ENCODE measurements around the gene FBXO4.

The FBXO4 gene

DNA sequence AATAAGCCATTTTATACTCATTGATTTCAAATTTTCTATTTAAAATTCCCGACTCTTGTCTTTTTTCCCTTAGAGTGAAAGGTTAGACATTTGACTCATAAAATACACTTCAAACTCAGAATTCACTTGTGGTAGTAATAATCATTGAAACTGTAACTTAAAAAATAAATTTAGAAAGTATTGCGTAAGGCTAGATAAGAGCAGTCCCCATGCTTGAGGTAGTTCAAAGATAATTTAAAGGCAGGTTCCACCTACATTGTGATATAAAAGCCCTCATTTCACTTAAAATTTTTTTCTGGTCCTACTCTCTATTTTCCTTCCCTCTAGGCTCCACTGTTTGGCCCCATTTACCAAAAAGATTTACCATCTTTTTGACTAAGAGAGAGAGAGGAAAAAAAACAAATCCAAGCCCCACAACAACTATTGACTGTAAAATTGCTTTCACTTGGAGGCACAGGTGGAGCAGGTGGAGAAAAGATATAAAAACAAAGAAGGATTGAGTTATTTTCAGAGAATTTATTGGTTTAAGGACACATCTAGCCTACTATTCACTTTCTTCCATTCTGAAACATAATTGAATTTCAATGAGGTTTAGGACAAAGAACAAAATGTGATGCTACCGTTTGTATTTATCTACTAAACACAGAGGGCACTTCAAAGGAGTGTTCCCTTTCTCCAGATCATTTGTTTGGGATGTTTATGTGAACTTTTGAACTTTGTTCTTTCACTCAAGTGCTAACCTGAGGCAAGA lies 61.0 kb downstream of the FBXO4 start:
- no peak for DNase-seq

Measured in suppressor macrophage treated with lipopolysaccharide for 1 hour (primary cell).